ENCODE measurements around the gene ZNF329.
A peak's percentile ranks its signal among the peaks of the same experiment; 100 is the strongest.

The ZNF329 gene

DNA sequence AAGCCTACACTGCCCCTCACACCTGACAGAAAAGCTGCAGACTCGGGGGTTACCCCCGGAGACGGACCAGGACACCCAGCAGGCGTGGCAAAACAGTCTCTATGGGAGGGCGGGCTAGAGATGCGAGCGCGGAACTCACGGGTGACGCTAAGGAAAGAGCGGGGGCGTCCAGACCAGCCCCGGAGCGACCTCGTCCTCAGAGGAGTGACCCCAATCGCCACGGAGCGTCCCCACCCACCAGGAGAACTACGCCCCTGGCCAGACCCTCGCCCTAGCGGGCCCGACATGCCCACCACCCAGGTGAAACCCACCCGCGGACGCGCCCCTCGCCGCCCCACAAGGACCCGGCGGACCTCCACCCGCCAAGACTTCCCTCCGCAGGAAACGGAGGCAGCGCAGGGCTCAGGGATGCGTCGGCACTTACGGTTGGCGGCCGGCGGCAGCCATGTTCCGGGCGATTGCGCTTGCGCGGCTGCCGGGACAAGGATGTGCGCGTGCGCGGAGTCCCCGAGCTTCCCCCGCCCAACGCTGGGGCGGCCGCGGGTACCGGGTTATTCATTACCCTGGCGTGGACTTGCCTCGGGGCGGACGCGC is at the start of gene ZNF329:
TSS of gene ZNF329 (minus strand) at position 462 of the 594 bp plus-strand sequence. CDS start 21,286 bp downstream, outside the sequence.
- H3K9me3 Mint-ChIP-seq: no peaks in the 10 kb centered on the region
- DNase-seq (ENCODE audit: low spot score in 2 of 2): peak; percentile 85 to 91
- peak within 1 kb of the TSS; percentile 85 for H3K4me3 Mint-ChIP-seq

DNA sequence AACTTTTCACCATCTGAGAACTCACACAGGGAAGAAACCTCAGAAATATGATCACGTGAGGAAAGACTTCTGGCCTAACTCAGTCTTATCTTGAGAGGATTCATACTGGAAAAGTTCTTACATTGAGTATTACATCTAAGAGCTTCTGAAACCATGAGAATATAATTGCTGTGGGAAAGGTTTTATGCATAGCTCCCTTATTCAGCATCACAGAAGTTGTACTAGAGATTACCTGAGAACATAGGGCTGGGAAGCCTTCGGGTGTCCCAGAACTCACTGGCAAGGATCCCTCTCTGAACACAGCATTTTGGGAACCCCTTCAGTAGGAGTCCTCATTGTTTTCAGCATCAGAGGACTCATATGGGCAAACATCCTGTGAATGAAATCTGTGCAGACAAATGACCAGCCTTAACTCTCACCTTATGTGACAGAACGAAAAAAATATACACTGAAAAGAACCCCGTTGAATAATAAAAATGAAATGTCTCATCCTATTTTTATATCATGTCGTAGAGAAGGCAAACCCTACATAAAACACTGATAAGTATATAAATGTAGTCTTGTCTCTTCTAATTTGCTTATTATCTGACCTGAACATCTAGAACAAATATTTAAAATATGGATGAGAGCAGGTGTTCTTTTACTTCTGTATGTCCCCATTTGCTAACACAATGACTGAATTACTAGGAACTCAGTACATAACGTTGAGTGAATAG is 46.5 kb upstream of the ZNF329 start:
- Mint-ChIP-seq H3K27me3 (no peaks in the 10 kb centered on the region), H3K4me1 (peaks cover 5% of the 10 kb centered on the region), H3K36me3 (ENCODE audit: insufficient read depth) (peaks cover 26% of the 10 kb centered on the region), H3K9me3 (peaks cover 21% of the 10 kb centered on the region), H3K4me3 (no peak overlapping the region), H3K27ac (ENCODE audit: low read depth) (no peak overlapping the region)
- no peak for ATAC-seq (replicated peaks; ENCODE audit: extremely low read depth, poor library complexity, severe bottlenecking)
- DNase-seq (ENCODE audit: low spot score in 2 of 2): no peak

More for the DNA sequence above, at the start of gene ZNF329:
- Mint-ChIP-seq H3K27me3 (no peaks in the 10 kb centered on the region), H3K36me3 (ENCODE audit: insufficient read depth) (peaks cover 11% of the 10 kb centered on the region), H3K27ac (ENCODE audit: low read depth) (peak within 1 kb of the TSS; percentile 89), H3K4me1 (peaks cover 18% of the 10 kb centered on the region)
- peak; percentile 63 for ATAC-seq (replicated peaks; ENCODE audit: extremely low read depth, poor library complexity, severe bottlenecking)

DNA sequence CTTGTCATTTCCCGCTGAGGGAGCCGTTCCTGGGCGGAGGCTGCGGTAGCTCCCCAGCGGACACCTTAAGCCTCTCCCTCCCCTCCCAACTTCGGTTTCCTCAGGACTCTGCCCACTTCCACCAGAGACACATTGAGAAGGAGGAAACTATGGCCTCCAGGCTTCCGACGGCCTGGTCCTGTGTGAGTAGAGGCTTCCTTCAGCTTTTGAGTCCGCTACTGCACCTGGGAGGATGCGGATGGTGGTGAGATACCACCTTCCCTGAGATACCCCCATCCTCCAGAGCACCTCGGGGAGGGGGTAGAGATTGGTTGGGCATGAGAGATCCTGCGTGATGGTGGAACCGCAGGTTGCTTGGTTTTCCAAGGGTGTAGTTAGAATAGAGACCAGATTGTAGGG is 33.2 kb upstream of the ZNF329 start:
- no peak for ATAC-seq (replicated peaks; ENCODE audit: extremely low read depth, poor library complexity, severe bottlenecking)
- H3K27ac Mint-ChIP-seq (ENCODE audit: low read depth): peak overlapping the region; percentile 100
- H3K4me1 Mint-ChIP-seq: peaks cover 28% of the 10 kb centered on the region
- H3K27me3 Mint-ChIP-seq: no peaks in the 10 kb centered on the region
- peaks cover 34% of the 10 kb centered on the region for H3K36me3 Mint-ChIP-seq (ENCODE audit: insufficient read depth)
- H3K4me3 Mint-ChIP-seq: peak overlapping the region; percentile 98
- peaks cover 15% of the 10 kb centered on the region for H3K9me3 Mint-ChIP-seq
- no peak for DNase-seq (ENCODE audit: low spot score in 2 of 2)

DNA sequence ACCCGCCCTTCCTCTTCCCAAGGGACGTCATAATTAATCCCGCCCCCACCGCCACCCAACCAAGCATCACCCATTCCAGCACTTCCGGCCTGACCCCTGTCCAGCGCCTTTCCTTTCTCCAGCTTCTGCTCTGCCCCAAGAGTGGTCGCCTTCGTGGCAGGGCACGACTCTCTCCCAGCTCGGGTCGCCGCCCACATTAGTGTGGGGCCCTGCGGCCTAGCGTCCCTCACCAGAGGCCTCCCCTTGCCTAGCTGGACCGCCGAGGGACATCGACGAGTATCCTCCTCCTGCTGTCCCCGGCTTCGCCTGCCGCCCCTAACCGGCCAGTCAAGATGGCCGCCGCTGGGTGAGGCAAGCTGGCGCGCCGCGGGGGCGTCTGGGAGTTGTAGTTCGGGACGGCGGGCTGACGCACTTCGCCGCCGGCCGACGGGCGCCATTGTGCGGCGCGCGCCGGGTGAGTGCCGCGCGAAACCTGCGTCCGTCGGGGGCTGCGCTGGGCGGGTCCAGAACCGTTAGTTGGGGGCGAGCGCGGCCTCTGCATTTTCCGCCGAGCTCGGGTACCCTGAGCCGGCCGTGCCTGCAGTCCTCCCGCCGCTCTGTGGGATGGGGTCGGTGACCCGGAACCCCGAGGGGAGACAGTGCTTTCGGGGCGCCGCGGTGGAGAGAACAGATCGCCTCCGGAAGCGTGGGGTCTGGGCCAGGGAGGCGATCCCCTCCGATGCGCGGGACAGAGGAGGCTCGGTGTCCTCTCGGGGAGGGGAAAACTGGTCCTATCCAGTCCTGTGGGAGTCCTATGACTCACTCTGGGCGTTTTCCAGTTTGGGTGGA is 32.6 kb upstream of the ZNF329 start, which contains the start of gene ZNF274:
TSS of gene ZNF274 (plus strand) at position 73 of the 828 bp plus-strand sequence. CDS start 905 bp downstream, outside the sequence.
- ATAC-seq (replicated peaks; ENCODE audit: extremely low read depth, poor library complexity, severe bottlenecking): peak; percentile 90
- Mint-ChIP-seq H3K4me3 (peak within 1 kb of the TSS; percentile 98), H3K27ac (ENCODE audit: low read depth) (peak within 1 kb of the TSS; percentile 100), H3K9me3 (peaks cover 15% of the 10 kb centered on the region), H3K36me3 (ENCODE audit: insufficient read depth) (peaks cover 34% of the 10 kb centered on the region), H3K4me1 (peaks cover 28% of the 10 kb centered on the region), H3K27me3 (no peaks in the 10 kb centered on the region)
- peak; percentile 91 to 92 for DNase-seq (ENCODE audit: low spot score in 2 of 2)

DNA sequence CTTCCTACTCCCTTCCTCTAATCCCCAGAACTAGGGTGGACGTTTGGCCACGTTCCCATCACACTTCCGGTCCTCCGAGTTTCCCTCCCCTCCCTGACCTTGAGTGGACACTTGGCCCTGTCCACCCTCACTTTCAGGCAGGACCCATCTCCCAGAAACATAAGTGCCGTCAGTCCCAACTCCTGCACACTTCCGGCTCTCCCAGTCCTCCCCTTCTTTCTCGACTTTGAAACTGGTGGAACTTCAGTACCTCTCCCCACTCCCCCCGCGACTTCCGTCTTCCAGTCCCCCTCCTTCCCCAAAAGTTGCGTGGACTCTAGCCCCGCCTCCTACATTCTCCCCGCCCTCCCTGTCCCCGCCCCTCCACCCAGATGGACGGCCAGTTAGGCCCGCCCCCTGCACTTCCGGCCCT is 32.0 kb upstream of the ZNF329 start:
- Mint-ChIP-seq H3K27me3 (no peaks in the 10 kb centered on the region), H3K4me1 (peaks cover 28% of the 10 kb centered on the region), H3K36me3 (ENCODE audit: insufficient read depth) (peaks cover 30% of the 10 kb centered on the region), H3K27ac (ENCODE audit: low read depth) (peak overlapping the region; percentile 100), H3K4me3 (peak overlapping the region; percentile 98), H3K9me3 (peaks cover 15% of the 10 kb centered on the region)
- ATAC-seq (replicated peaks; ENCODE audit: extremely low read depth, poor library complexity, severe bottlenecking) (peak; percentile 69), DNase-seq (ENCODE audit: low spot score in 2 of 2) (peak in 1 of 2 donors; percentile 9)

DNA sequence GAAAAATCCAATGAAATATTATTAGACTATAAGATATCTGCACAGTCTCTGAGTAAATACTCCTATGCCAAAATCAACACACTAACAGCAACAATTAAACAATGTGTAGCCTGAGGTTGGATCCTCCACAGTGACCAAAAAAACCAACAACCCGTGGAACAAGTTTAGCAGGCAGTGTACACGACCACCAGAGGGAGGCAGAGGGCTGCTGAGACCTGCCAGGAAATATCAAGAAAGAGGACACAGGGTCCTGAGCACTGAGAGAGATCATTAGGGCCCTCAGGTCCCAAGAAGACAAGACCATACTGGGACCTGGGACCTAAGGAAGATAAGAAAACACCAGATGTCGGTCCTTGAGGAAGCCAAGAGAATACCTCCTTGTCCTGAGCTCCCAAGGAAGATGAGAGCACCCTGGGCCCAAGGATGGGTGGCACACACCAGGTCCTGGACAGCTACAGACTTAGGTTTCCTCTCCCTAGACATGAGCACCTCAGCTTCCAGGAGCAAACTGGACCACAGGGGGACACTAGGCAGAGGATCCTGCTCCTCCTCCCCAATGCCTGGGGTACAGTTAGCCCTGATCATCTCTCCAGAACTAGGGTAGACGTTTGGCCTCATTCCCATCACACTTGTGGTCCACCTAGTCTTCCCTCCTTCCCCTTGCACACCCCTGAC is 31.4 kb upstream of the ZNF329 start:
- Mint-ChIP-seq H3K9me3 (peaks cover 15% of the 10 kb centered on the region), H3K27me3 (no peaks in the 10 kb centered on the region), H3K4me3 (peak overlapping the region; percentile 98), H3K27ac (ENCODE audit: low read depth) (peak overlapping the region; percentile 100), H3K4me1 (peaks cover 28% of the 10 kb centered on the region), H3K36me3 (ENCODE audit: insufficient read depth) (peaks cover 30% of the 10 kb centered on the region)
- ATAC-seq (replicated peaks; ENCODE audit: extremely low read depth, poor library complexity, severe bottlenecking): no peak
- DNase-seq (ENCODE audit: low spot score in 2 of 2): peak; percentile 26 to 34

DNA sequence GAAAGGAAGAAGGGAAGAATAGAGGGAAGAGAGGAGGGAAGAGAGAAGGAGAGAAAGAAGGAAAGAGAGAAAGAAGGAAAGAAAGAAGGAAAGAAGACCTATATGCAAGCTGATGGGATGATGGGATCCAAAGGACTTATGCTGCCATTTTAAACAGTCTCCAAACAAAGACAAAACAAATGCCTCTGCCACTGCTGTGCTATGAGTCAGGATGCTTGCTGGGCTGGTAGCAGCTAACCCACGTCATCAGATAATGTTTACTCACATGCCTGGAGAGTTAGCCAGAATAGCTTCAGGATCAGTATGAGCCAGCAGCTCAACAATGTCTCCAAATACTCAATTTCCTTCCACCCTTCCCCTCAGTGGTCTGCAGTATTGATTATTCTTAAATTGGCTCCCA is 20.3 kb upstream of the ZNF329 start:
- ATAC-seq (replicated peaks; ENCODE audit: extremely low read depth, poor library complexity, severe bottlenecking) (no peak), DNase-seq (ENCODE audit: low spot score in 2 of 2) (no peak)
- H3K36me3 Mint-ChIP-seq (ENCODE audit: insufficient read depth): peaks cover 3% of the 10 kb centered on the region
- no peak overlapping the region for H3K27ac Mint-ChIP-seq (ENCODE audit: low read depth)
- no peak overlapping the region for H3K4me3 Mint-ChIP-seq
- H3K27me3 Mint-ChIP-seq: no peaks in the 10 kb centered on the region
- H3K9me3 Mint-ChIP-seq: peaks cover 12% of the 10 kb centered on the region
- H3K4me1 Mint-ChIP-seq: no peaks in the 10 kb centered on the region

DNA sequence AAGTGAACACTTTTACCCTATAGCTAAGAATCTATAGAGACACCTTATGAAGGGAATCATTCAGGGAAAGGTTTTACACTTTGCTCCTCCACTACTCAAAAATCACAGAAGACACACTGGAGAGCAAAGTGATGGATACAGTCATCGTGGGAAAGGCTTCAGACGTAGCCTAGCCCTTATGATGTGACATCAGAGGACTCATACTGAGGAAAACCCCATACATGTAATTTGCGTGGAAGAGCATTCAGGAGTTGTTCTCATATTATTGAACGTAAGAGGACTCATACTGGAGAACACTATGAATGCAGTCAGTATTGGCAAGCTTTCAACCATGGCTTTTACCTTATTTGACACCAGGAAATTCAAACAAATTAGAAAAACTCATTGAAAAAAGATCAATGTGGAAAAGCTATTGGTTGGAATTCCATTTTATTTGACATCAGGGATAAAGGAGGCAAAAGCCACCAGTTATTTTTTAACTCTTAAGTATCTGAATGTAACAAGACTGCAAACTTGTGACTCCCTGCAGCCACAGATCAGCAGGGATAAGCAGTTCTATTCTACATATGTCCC is 16.2 kb upstream of the ZNF329 start:
- Mint-ChIP-seq H3K27me3 (no peaks in the 10 kb centered on the region), H3K4me1 (no peaks in the 10 kb centered on the region), H3K27ac (ENCODE audit: low read depth) (no peak overlapping the region), H3K36me3 (ENCODE audit: insufficient read depth) (no peaks in the 10 kb centered on the region), H3K4me3 (no peak overlapping the region), H3K9me3 (peaks cover 24% of the 10 kb centered on the region)
- ATAC-seq (replicated peaks; ENCODE audit: extremely low read depth, poor library complexity, severe bottlenecking) (no peak), DNase-seq (ENCODE audit: low spot score in 2 of 2) (no peak)

DNA sequence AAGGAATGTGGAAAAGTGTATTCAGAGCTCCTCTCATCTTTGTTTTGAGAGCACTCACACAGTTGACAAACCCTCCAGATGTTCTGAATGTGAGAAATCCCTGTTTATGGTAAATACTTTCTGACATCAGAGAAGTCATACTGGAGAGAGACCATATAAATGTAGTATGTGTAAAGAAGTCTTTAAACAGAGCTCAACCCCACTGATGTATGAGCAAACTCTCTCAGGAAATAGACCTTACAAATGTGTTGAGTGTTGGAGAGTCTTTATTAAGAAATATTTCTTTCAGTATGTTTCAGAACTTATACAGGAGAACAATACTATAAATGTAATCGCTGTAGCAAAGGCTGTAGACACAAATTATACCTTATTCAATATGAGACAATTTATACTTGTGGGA is 15.7 kb upstream of the ZNF329 start:
- H3K27me3 Mint-ChIP-seq: no peaks in the 10 kb centered on the region
- no peaks in the 10 kb centered on the region for H3K4me1 Mint-ChIP-seq
- H3K27ac Mint-ChIP-seq (ENCODE audit: low read depth): no peak overlapping the region
- H3K36me3 Mint-ChIP-seq (ENCODE audit: insufficient read depth): no peaks in the 10 kb centered on the region
- H3K4me3 Mint-ChIP-seq: no peak overlapping the region
- DNase-seq (ENCODE audit: low spot score in 2 of 2) (no peak), ATAC-seq (replicated peaks; ENCODE audit: extremely low read depth, poor library complexity, severe bottlenecking) (no peak)
- peaks cover 27% of the 10 kb centered on the region for H3K9me3 Mint-ChIP-seq

DNA sequence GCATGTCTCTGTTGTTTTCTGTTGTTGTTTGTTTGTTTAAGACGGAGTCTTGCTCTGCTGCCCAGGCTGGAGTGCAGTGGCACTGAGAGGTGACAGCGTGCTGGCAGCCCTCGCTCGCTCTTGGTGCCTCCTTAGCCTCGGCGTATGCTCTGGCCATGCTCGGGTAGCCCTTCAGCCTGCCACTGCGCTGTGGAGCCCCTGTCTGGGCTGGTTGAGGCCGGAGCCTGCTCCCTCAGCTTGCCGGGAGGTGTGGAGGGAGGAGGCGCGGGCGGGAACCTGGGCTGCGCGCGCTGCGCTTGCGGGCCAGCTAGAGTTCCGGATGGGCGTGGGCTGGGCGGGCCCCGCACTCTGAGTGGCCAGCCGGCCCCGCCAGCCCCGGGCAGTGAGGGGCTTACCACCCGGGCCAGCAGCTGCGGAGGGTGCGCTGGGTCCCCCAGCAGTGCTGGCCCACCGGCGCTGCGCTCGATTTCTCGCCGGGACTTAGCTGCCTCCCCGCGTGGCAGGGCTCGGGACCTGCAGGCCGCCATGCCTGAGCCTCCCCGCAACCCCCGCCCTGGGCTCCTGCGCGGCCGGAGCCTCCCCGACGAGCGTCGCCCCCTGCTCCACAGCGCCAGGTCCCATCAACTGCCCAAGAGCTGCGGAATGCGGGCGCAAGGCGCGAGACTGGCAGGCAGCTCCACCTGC is 6.6 kb upstream of the ZNF329 start:
- Mint-ChIP-seq H3K27ac (ENCODE audit: low read depth) (no peak overlapping the region), H3K36me3 (ENCODE audit: insufficient read depth) (peaks cover 2% of the 10 kb centered on the region), H3K9me3 (peaks cover 6% of the 10 kb centered on the region), H3K4me3 (no peak overlapping the region), H3K27me3 (no peaks in the 10 kb centered on the region), H3K4me1 (peaks cover 7% of the 10 kb centered on the region)
- ATAC-seq (replicated peaks; ENCODE audit: extremely low read depth, poor library complexity, severe bottlenecking) (no peak), DNase-seq (ENCODE audit: low spot score in 2 of 2) (no peak)

DNA sequence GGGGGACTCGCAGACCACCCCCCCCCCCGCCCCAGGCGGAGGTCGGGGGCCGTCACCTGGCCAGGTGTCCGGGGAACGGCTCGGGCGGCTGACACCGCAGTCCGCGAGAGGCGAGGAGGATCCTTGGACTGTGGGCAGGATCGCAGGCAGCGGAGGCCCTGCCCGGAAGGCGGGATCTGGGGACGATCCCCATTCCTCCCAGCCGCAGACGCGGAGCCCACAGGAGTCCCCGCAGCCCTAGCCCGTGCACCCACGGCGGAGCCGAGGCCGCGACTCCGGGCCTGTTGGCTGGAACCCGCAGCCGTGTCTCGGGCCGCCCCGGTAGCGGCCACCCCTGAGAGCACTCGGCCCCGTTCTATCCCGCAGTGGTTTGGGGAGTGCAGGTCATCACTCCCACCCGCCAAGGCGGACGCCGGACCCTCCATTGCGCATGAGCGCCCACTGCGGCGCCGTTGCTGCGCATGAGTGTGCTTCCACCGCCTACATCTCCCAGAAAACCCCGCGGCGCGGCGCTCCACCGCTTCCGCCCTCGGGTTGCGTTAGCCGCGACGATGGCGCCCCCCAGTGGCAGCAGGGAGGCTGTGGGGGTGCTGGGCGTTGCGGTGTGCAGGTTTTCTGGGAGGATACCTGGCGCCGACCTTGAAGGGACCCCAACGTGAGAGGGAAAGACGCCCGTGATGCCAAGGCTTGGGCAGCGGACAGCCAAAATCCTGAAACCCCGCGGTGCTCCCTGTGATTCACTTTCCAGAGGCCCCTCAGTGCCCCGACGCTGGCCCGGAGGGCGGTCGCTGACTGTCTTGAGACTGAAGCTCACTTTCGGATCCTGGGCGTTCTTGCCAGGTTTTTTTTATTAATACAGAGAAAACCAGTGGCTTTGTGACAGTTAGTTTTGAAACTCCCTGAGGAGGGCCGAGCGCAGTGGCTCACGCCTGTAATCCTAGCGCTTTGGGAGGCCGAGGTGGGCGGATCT is 4.4 kb upstream of the ZNF329 start:
- peaks cover 9% of the 10 kb centered on the region for H3K36me3 Mint-ChIP-seq (ENCODE audit: insufficient read depth)
- H3K4me3 Mint-ChIP-seq: peak overlapping the region; percentile 79
- H3K4me1 Mint-ChIP-seq: peaks cover 9% of the 10 kb centered on the region
- DNase-seq (ENCODE audit: low spot score in 2 of 2): peak; percentile 93 to 97
- H3K27me3 Mint-ChIP-seq: no peaks in the 10 kb centered on the region
- H3K9me3 Mint-ChIP-seq: no peaks in the 10 kb centered on the region
- peak overlapping the region; percentile 62 for H3K27ac Mint-ChIP-seq (ENCODE audit: low read depth)
- peak; percentile 92 for ATAC-seq (replicated peaks; ENCODE audit: extremely low read depth, poor library complexity, severe bottlenecking)

Data from central memory CD8-positive, alpha-beta T cell (primary cell).